SW480 (cell line): ENCODE data around the gene SHCBP1L.
"Not testable (repeated sequence)": the region's sequence is repeated elsewhere in the genome, so short reads cannot be mapped to it uniquely, and the experiment has no call there.

Experiments
- DNase-seq: peaks from one replicate; pipeline ENCODE4 v3.0.0-alpha.2; 2016; ENCODE audit warnings: low spot score

Gene SHCBP1L

DNA sequence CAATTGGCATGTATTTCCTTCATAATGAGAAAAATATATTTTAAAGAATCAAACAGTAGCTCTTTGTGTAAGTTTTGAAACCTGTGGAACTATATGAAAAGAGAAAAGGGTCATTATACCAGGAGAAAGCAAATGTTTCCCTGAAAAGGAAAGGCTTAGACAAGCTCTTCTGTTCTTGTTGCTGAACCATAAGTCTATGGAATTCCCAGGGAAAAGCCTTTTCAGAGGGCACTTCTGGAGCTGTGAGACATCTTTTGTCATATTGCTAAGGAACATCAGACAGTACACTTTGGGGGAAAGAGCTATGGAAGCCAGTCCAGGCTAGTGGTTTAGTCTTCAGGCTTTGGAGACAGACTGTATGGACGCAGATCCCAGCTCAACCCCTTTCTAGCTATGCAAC, 12.1 kb upstream of the SHCBP1L start:
- no peak for DNase-seq

- peak; percentile 87 for DNase-seq
Measured at GRCh38 chr1:182962554-182963115, 9.7 kb upstream of the SHCBP1L start.

- no peak for DNase-seq
Measured at GRCh38 chr1:182960046-182960445, 7.1 kb upstream of the SHCBP1L start.

DNA sequence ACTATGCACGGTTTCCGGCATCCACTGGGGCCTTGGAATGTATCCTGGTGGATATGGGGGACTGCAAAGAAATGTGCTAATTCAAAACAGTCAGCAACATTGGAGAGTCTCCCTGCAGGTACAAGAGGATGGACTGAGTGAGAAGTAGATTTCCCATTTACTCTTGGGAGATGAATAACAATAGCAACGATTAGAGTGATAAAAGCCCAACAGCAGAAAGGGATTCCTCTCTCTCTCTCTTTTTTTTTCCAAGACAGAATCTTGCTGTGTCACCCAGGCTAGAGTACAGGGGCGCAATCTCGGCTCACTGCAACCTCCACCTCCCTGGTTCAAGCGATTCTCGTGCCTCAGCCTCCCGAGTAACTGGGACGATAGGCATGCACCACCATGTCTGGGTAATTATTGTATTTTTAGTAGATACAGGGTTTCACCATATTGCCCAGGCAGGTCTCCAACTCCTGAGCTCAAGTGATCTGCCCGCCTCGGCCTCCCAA, 5.0 kb upstream of the SHCBP1L start:
- DNase-seq: no peak

- DNase-seq: no peak
Measured at GRCh38 chr1:182956708-182957365, 3.9 kb upstream of the SHCBP1L start.

GRCh38 chr1:182955596-182956588, 2.9 kb upstream of the SHCBP1L start:
- DNase-seq: no peak

DNA sequence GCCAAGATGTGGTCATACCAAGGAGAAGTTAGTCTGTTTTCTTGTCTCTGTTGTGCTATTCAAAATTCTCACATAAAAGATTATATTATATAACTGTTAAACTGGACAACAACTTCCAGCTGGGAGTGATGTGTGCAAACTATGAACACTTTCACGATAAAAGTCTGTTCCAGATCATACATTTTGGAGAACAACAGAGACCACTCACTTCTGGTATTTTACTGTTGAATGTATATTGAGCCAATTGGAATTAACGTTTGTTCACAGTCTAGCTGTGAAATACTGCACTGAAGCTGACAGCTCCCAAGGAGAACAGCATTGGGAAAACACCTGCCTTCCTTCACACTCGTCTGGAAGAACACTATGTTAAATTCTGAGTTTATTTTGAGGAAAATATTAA, 860 bp upstream of the SHCBP1L start:
- no peak for DNase-seq

- not testable (repeated sequence) for DNase-seq
Measured at GRCh38 chr1:182943336-182943735, 9.6 kb downstream of the SHCBP1L start.

GRCh38 chr1:182942145-182942544, 10.8 kb downstream of the SHCBP1L start:
- DNase-seq: not testable (repeated sequence)

- no peak for DNase-seq
Measured at GRCh38 chr1:182939413-182939812, 13.6 kb downstream of the SHCBP1L start.

GRCh38 chr1:182935716-182936115, 17.2 kb downstream of the SHCBP1L start:
- no peak for DNase-seq

DNA sequence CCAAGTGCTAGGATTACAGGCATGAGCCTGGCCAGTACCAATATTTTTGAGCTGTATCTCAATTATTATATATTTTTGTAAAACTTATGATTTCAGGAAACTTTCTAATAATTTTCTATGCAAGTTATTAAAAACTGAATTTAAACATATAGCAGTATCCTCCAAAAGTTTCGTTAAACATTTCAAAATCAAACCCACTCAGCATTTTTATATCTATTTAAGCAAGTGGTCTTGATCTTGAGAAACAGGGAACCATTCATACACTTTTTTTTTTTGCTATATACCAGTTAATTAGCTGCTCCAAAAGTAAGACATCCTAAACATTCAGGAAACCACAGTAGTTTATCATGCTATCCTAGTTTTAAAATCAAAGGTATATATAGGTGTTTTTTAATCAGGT, 22.0 kb downstream of the SHCBP1L start:
- DNase-seq: no peak

DNA sequence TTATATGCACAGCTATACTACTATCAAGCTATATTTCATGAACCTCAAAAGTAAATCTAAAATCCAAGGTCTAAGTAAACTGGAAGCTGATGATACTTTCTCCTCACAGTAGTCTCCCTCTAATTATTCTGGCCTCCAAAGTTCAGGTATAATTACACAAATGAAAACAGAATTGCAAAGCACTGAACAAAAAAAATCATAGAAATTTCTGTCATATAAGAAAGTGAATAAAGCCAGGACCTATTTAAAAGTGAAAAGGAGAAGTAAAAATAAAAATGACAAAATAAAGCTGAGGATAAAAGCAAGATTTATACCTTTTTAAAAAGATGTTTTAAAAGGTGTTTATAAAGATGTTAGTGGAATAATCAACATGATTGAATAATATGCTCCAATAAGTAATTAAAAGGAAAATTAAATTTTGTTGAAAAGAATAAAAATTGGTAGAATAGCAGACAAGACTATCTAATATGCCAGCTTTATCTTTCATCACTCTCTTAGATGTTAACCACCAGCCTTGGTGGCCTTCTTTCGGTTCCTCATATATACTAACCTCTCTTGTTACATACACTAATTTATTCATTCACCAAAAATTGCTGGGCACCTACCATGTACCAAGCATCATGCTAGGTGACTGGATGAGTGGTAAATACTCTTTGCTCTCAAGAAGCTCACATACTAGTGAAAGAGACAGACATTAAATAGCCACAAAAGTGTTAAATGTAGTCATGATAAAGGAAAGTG, 25.1 kb downstream of the SHCBP1L start:
- DNase-seq: no peak

DNA sequence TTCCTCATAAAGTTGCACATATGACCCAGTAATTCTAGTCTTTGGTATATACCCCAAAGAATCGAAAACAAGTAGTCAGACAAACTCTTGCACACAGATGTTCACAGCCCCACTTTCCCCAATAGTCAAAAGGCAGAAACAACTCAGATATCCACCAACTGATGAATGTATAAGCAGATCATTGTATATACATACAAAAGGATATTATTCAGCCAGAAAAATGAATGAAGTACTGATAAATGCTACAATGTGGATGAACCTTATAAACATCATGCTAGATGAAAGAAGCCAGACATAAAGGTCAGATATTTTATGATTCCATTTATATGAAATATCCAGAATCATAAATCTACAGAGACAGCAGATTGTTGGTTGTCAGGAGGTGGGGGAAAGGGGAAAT, 27.3 kb downstream of the SHCBP1L start:
- DNase-seq: no peak

GRCh38 chr1:182917378-182917777, 35.6 kb downstream of the SHCBP1L start:
- DNase-seq: no peak

GRCh38 chr1:182913401-182913800, 39.6 kb downstream of the SHCBP1L start:
- no peak for DNase-seq

DNA sequence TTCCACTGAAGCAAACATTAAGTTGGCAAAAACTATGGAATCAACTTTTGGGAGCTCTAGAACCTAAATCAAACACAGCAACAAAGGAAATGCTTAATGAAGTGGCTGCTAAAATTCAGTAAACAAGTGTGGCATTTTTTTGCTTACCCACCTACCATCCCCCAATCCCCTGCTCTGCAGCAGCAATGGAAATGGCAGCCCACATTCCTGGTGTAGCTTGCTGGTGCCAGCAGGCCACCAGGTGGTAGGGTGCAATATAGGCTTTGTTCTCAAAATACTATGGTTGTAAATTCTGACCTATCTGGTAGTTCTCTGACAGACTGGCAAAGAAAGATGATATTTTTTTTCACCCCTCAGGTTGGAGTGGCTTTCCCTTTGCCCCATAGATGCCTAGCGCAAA, 42.8 kb downstream of the SHCBP1L start:
- DNase-seq: peak; percentile 21

DNA sequence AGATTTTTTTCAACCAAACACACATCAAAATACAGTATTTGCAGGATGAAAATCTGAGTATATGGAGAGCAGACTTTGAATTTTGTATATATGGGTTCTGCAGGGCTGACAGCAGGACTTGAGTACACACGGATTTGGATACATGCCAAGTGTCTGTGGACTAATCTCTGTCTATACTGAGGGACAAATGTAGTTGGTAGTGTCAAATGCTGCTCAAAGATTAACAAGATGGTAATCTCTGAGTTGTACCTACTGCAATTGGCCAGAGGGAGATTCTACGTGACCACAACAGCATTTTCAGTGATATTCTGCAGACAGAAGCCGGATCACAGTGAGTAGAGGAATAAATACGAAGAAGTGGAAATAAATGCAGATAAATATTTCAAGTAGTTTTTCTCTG, 43.4 kb downstream of the SHCBP1L start:
- no peak for DNase-seq

- no peak for DNase-seq
Measured at GRCh38 chr1:182905321-182905720, 47.6 kb downstream of the SHCBP1L start.

DNA sequence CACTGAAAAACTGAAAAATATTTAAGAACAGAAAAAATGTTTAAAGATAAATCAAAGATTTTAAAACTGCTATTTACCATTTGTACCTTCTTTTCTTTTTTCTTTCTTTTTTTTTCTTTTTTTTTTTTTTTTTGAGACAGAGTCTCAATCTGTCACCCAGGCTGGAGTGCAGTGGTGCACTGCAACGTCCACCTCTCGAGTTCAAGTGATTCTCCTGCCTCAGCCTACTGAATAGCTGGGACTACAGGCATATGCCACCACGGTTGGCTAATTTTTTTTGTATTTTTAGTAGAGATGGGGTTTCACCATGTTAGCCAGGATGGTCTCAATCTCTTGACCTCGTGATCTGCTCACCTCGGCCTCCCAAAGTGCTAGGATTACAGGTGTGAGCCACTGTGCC, 51.0 kb downstream of the SHCBP1L start:
- not testable (repeated sequence) for DNase-seq

- DNase-seq: no peak
Measured at GRCh38 chr1:182897696-182898095, 55.3 kb downstream of the SHCBP1L start.
